Measurements from ENCODE around the gene ZSWIM5.
"Not testable (repeated sequence)": the region's sequence is repeated elsewhere in the genome, so short reads cannot be mapped to it uniquely, and the experiment has no call there.

ZSWIM5 gene

GRCh38 chr1:45136984-45137383, 69.4 kb downstream of the ZSWIM5 start:
- no peak for DNase-seq

GRCh38 chr1:45135316-45135715, 71.1 kb downstream of the ZSWIM5 start:
- DNase-seq = no peak

- no peak for DNase-seq
These were observed 71.9 kb downstream of the ZSWIM5 start for GRCh38 chr1:45134461-45134873.

- not testable (repeated sequence) for DNase-seq
These were observed 73.7 kb downstream of the ZSWIM5 start for GRCh38 chr1:45132719-45133118.

GRCh38 chr1:45123358-45123757, 83.0 kb downstream of the ZSWIM5 start:
- no peak for DNase-seq

GRCh38 chr1:45122724-45123123, 83.7 kb downstream of the ZSWIM5 start:
- DNase-seq = no peak

GRCh38 chr1:45117766-45118165, 88.6 kb downstream of the ZSWIM5 start:
- DNase-seq = no peak

GRCh38 chr1:45116820-45117219, 89.6 kb downstream of the ZSWIM5 start:
- DNase-seq = no peak

GRCh38 chr1:45116340-45116739, 90.1 kb downstream of the ZSWIM5 start:
- peak; percentile 5 for DNase-seq

- DNase-seq = not testable (repeated sequence)
These were observed 91.2 kb downstream of the ZSWIM5 start for GRCh38 chr1:45115198-45115597.

- no peak for DNase-seq
These were observed 93.7 kb downstream of the ZSWIM5 start for GRCh38 chr1:45112661-45113060.

- DNase-seq = no peak
These were observed 95.2 kb downstream of the ZSWIM5 start for GRCh38 chr1:45111239-45111638.

- no peak for DNase-seq
These were observed 98.6 kb downstream of the ZSWIM5 start for GRCh38 chr1:45107782-45108181.

GRCh38 chr1:45106864-45107263, 99.5 kb downstream of the ZSWIM5 start:
- DNase-seq = not testable (repeated sequence)

GRCh38 chr1:45106156-45106545, 100.3 kb downstream of the ZSWIM5 start:
- not testable (repeated sequence) for DNase-seq

GRCh38 chr1:45105486-45106155, 100.8 kb downstream of the ZSWIM5 start:
- DNase-seq = not testable (repeated sequence)

- no peak for DNase-seq
These were observed 102.9 kb downstream of the ZSWIM5 start for GRCh38 chr1:45103534-45103933.

- no peak for DNase-seq
These were observed 104.5 kb downstream of the ZSWIM5 start for GRCh38 chr1:45101947-45102346.

- DNase-seq = not testable (repeated sequence)
These were observed 104.9 kb downstream of the ZSWIM5 start for GRCh38 chr1:45101528-45101927.

GRCh38 chr1:45097944-45098343, 108.5 kb downstream of the ZSWIM5 start:
- no peak for DNase-seq

- no peak for DNase-seq
These were observed 109.3 kb downstream of the ZSWIM5 start for GRCh38 chr1:45097079-45097478.

GRCh38 chr1:45095450-45095849, 111.0 kb downstream of the ZSWIM5 start:
- DNase-seq = no peak

- DNase-seq = not testable (repeated sequence)
These were observed 112.0 kb downstream of the ZSWIM5 start for GRCh38 chr1:45094371-45094770.

GRCh38 chr1:45093334-45093733, 113.1 kb downstream of the ZSWIM5 start:
- no peak for DNase-seq

GRCh38 chr1:45089711-45090110, 116.7 kb downstream of the ZSWIM5 start:
- no peak for DNase-seq
